Measurements from ENCODE around the gene ABCD2.

- TF ChIP-seq, protein P1, sequence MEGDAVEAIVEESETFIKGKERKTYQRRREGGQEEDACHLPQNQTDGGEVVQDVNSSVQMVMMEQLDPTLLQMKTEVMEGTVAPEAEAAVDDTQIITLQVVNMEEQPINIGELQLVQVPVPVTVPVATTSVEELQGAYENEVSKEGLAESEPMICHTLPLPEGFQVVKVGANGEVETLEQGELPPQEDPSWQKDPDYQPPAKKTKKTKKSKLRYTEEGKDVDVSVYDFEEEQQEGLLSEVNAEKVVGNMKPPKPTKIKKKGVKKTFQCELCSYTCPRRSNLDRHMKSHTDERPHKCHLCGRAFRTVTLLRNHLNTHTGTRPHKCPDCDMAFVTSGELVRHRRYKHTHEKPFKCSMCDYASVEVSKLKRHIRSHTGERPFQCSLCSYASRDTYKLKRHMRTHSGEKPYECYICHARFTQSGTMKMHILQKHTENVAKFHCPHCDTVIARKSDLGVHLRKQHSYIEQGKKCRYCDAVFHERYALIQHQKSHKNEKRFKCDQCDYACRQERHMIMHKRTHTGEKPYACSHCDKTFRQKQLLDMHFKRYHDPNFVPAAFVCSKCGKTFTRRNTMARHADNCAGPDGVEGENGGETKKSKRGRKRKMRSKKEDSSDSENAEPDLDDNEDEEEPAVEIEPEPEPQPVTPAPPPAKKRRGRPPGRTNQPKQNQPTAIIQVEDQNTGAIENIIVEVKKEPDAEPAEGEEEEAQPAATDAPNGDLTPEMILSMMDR (IDR thresholded peaks at IDR 0.05; ENCODE audit: extremely low read depth in 1 of 2, insufficient read depth in 1 of 2, low read depth in 1 of 2, low read length in 2 of 2) = no peak
- TF ChIP-seq GATA2 (IDR thresholded peaks at IDR 0.05; ENCODE audit: insufficient read depth, insufficient read length, low read depth, low read length) = no peak
- TF ChIP-seq POLR2A (IDR thresholded peaks at IDR 0.05; ENCODE audit: low read depth, low read length) = no peak
- TF ChIP-seq POLR2AphosphoS5 (IDR thresholded peaks at IDR 0.05; ENCODE audit: insufficient read depth, low read depth, low read length) = no peak
- no peak for TF ChIP-seq MAX (IDR thresholded peaks at IDR 0.05; ENCODE audit: insufficient read depth, insufficient read length)
- no peak for TF ChIP-seq MYC (IDR thresholded peaks at IDR 0.05; ENCODE audit: low read depth, low read length)
- no peak for TF ChIP-seq FOS (IDR thresholded peaks at IDR 0.05; ENCODE audit: borderline replicate concordance, insufficient read depth, low read length)
These were observed 87.2 kb downstream of the ABCD2 start for GRCh38 chr12:39532448-39532847.
